Adrenal gland (tissue), 5 donors: ENCODE data around the gene CFAP58.

Experiments used
- POLR2A ChIP-seq, 2 donors: fragments of 450-650 bp; IDR thresholded peaks; one replicate each; pipeline ENCODE4 v1.6.1; 2017; ENCODE audit warnings: antibody characterized with exemption in 2 of 2, mild to moderate bottlenecking in 2 of 2, moderate library complexity in 1 of 2
- TF ChIP-seq, protein P1 (sequence below), 6 experiments: fragments of 450-650 bp in 4 of 6; fragments of 200-600 bp in 2 of 6; sonication (generic) in 1 of 6; IDR thresholded peaks; 1 replicate in 5 of 6; 2 replicates in 1 of 6; pipeline versions ENCODE4 v1.5.1 to v1.8.0; 2016 to 2021; ENCODE audit warnings: antibody characterized with exemption in 6 of 6, mild to moderate bottlenecking in 2 of 6, moderate library complexity in 1 of 6
- donor health status: DM: no; HTN: no; CAD: no.

DNA sequence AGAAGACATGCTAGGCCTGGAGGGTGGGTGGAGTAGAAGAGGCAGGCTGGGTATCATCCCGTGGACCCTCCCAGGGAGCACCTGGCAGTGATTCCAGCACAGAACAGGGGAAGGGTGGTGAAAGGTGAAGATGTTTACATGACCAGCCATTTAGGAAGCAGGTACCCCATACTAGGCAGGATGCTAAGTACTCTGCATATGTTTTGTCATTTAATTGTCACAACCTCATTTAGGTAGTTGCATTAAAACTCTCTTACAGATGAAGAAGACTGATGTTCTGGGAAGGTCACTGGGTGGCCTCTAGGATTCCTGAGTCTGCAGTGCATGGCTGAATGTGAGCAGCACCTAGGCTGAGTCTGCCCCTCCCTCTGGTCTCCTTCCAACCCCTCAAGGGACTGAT, 30.5 kb upstream of the CFAP58 start:
- TF ChIP-seq, protein P1, sequence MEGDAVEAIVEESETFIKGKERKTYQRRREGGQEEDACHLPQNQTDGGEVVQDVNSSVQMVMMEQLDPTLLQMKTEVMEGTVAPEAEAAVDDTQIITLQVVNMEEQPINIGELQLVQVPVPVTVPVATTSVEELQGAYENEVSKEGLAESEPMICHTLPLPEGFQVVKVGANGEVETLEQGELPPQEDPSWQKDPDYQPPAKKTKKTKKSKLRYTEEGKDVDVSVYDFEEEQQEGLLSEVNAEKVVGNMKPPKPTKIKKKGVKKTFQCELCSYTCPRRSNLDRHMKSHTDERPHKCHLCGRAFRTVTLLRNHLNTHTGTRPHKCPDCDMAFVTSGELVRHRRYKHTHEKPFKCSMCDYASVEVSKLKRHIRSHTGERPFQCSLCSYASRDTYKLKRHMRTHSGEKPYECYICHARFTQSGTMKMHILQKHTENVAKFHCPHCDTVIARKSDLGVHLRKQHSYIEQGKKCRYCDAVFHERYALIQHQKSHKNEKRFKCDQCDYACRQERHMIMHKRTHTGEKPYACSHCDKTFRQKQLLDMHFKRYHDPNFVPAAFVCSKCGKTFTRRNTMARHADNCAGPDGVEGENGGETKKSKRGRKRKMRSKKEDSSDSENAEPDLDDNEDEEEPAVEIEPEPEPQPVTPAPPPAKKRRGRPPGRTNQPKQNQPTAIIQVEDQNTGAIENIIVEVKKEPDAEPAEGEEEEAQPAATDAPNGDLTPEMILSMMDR (IDR thresholded peaks at IDR 0.05) = no peak
- no peak for TF ChIP-seq POLR2A (IDR thresholded peaks at IDR 0.05)
